LNCAP (cell line): ENCODE measurements around the gene CAMK2N2.

Experiments used
- TF ChIP-seq, protein P1 (sequence below): fragments of 450-650 bp; IDR thresholded peaks from 2 replicates; pipeline ENCODE4 v1.5.1; 2017; ENCODE audit warnings: mild to moderate bottlenecking

The CAMK2N2 gene

GRCh38 chr3:184241447-184242296 is 19.7 kb downstream of the CAMK2N2 start:
- TF ChIP-seq, protein P1, sequence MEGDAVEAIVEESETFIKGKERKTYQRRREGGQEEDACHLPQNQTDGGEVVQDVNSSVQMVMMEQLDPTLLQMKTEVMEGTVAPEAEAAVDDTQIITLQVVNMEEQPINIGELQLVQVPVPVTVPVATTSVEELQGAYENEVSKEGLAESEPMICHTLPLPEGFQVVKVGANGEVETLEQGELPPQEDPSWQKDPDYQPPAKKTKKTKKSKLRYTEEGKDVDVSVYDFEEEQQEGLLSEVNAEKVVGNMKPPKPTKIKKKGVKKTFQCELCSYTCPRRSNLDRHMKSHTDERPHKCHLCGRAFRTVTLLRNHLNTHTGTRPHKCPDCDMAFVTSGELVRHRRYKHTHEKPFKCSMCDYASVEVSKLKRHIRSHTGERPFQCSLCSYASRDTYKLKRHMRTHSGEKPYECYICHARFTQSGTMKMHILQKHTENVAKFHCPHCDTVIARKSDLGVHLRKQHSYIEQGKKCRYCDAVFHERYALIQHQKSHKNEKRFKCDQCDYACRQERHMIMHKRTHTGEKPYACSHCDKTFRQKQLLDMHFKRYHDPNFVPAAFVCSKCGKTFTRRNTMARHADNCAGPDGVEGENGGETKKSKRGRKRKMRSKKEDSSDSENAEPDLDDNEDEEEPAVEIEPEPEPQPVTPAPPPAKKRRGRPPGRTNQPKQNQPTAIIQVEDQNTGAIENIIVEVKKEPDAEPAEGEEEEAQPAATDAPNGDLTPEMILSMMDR, result peak; percentile 79

- TF ChIP-seq, protein P1, result no peak
Observed at GRCh38 chr3:184241141-184241446, 20.3 kb downstream of the CAMK2N2 start.

DNA sequence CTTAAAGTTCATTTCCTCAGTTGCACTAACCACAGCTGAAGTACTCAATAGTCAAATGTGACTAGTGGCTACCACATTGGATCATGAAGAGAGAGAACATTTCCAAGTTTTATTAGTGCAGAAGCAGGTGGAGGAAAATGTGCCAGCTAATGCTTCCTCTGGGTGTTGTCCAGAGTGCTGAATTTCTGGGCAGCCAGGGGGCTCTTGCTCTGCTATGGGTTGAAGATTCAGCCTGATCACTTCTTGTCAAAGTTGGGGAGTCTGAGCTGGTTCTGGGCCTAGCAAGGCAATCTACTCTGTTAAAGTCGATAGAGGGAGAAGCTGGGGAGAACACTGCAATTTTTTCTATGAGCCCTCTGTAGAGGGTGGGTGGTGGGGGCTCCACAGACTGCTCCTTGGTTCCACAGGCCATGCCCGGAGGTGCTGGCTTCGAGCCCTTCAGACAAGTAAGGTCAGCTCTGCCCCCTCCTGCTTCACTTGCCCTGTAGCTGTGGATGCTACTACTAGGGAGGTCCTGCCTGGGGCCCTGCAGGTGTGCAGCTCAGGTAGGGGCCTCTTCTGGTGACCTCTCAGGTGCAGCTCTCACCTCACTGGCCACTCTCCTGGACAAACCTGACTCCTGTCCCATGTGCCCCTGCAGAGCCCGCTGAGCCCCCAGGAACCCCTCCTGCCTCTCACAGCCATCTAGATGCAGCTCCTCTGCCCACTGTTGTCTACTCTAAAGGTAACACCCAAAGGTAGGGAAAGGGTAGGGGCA is 20.8 kb downstream of the CAMK2N2 start:
- TF ChIP-seq, protein P1, result no peak

DNA sequence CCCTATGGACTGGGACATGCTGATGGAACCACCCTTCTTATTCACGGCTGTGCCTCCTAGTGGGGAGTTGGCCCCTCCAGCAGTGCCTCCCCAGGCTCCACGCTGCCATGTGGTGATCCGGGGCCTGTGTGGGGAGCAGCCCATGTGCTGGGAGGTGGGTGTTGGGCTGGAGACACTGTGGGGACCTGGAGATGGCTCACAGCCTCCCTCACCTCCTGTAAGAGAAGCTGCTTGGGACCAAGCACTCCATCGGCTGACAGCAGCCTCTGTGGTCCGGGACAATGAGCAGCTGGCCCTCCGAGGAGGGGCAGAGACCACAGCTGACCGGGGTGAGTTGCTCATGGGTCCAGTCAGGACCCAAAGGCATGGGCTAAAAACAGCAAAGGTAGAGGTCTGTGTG is 21.6 kb downstream of the CAMK2N2 start:
- TF ChIP-seq, protein P1, result no peak

DNA sequence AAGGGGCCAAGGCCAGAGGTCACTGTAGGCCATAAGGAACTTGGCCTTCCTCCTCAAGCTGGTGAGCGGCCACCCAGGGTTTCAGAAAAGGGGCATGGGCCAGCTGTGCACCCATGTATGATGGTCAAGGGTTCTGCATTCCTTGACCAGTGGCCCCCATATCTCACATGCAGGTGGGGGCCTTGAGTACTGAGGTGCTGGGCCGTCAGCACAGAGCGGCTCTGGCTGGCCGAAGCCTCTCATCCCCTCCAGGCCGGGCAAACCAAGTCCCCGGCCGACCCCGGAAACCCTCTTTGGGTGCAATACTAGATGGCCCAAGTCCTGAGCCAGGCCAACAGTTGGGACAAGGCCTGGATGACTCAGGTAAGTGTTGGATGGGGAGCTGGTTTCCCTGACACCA is 22.1 kb downstream of the CAMK2N2 start:
- TF ChIP-seq, protein P1, result no peak

- TF ChIP-seq, protein P1, result no peak
Observed at GRCh38 chr3:184238246-184238818, 23.0 kb downstream of the CAMK2N2 start.

DNA sequence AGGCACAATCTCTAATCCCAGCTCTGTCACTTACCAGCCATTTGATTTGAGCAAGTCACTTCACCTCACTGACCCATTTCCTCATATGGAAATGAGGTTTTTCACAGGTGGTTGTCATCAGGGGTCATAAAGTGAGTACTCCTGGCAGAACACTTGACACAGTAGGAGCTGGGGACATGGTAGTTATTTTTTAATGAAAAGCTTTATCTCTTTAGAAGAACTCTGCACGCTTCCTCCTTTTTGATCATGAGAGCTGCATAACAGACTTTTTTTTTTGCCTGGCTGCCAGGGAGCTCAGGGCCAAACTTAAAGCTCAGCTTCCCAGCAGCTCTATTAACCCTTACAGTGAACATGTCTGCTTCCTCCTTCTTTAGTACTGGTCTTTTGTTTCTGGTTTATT is 23.5 kb downstream of the CAMK2N2 start:
- TF ChIP-seq, protein P1, result no peak
